NCI-H82 (cell line): ENCODE results near the gene ARF3.
A peak's percentile ranks its signal among the peaks of the same experiment; 100 is the strongest.

Experiments
- DNase-seq: peaks from one replicate; lab custom pipeline; 2025; lab: John Stamatoyannopoulos, UW

The ARF3 gene

GRCh38 chr12:48966177-48966895 lies 9.0 kb upstream of the ARF3 start:
- no peak for DNase-seq

- DNase-seq: peak; percentile 27
Measured at GRCh38 chr12:48965298-48965838, 8.1 kb upstream of the ARF3 start.

GRCh38 chr12:48961801-48962200 lies 4.5 kb upstream of the ARF3 start:
- DNase-seq: no peak

- no peak for DNase-seq
Measured at GRCh38 chr12:48961331-48961730, 4.0 kb upstream of the ARF3 start.

- no peak for DNase-seq
Measured at GRCh38 chr12:48960834-48961233, 3.5 kb upstream of the ARF3 start.

- no peak for DNase-seq
Measured at GRCh38 chr12:48958049-48958388, 732 bp upstream of the ARF3 start.

- DNase-seq: peak; percentile 98
Measured at GRCh38 chr12:48956279-48957140, 777 bp downstream of the ARF3 start.

- DNase-seq: no peak
Measured at GRCh38 chr12:48954841-48955501, 2.3 kb downstream of the ARF3 start.

- no peak for DNase-seq
Measured at GRCh38 chr12:48954061-48954460, 3.2 kb downstream of the ARF3 start.

- DNase-seq: no peak
Measured at GRCh38 chr12:48952691-48953090, 4.6 kb downstream of the ARF3 start.

GRCh38 chr12:48947727-48948126 lies 9.6 kb downstream of the ARF3 start:
- no peak for DNase-seq

GRCh38 chr12:48946943-48947342 lies 10.3 kb downstream of the ARF3 start:
- no peak for DNase-seq

GRCh38 chr12:48946205-48946604 lies 11.1 kb downstream of the ARF3 start:
- DNase-seq: no peak

- no peak for DNase-seq
Measured at GRCh38 chr12:48943221-48943620, 14.1 kb downstream of the ARF3 start.

- DNase-seq: no peak
Measured at GRCh38 chr12:48940181-48940580, 17.1 kb downstream of the ARF3 start.

GRCh38 chr12:48938805-48939204 lies 18.5 kb downstream of the ARF3 start:
- DNase-seq: no peak

- peak; percentile 46 for DNase-seq
Measured at GRCh38 chr12:48937170-48937569, 20.1 kb downstream of the ARF3 start.

GRCh38 chr12:48936379-48936979 lies 20.8 kb downstream of the ARF3 start:
- peak; percentile 88 for DNase-seq

GRCh38 chr12:48934312-48934706 lies 23.0 kb downstream of the ARF3 start:
- peak; percentile 37 for DNase-seq

GRCh38 chr12:48933664-48934311 lies 23.5 kb downstream of the ARF3 start:
- no peak for DNase-seq

GRCh38 chr12:48932878-48933277 lies 24.4 kb downstream of the ARF3 start:
- no peak for DNase-seq

GRCh38 chr12:48930475-48930874 lies 26.8 kb downstream of the ARF3 start:
- no peak for DNase-seq
